ENCODE data around the gene KRTAP5-9.

Gene KRTAP5-9

GRCh38 chr11:71551711-71552110 is 3.5 kb downstream of the KRTAP5-9 start:
- in situ Hi-C loops (cut with MboI; ENCODE audit: low pct_unique_long_range_greater_than_20kb, low sequenced_read_pairs, unreplicated experiment) = no loop called here
- TF ChIP-seq, protein P1, sequence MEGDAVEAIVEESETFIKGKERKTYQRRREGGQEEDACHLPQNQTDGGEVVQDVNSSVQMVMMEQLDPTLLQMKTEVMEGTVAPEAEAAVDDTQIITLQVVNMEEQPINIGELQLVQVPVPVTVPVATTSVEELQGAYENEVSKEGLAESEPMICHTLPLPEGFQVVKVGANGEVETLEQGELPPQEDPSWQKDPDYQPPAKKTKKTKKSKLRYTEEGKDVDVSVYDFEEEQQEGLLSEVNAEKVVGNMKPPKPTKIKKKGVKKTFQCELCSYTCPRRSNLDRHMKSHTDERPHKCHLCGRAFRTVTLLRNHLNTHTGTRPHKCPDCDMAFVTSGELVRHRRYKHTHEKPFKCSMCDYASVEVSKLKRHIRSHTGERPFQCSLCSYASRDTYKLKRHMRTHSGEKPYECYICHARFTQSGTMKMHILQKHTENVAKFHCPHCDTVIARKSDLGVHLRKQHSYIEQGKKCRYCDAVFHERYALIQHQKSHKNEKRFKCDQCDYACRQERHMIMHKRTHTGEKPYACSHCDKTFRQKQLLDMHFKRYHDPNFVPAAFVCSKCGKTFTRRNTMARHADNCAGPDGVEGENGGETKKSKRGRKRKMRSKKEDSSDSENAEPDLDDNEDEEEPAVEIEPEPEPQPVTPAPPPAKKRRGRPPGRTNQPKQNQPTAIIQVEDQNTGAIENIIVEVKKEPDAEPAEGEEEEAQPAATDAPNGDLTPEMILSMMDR (IDR thresholded peaks at IDR 0.05; ENCODE audit: extremely low read depth, insufficient read depth, missing control alignments) = no peak
- no peak for DNase-seq (ENCODE audit: low spot score)

DNA sequence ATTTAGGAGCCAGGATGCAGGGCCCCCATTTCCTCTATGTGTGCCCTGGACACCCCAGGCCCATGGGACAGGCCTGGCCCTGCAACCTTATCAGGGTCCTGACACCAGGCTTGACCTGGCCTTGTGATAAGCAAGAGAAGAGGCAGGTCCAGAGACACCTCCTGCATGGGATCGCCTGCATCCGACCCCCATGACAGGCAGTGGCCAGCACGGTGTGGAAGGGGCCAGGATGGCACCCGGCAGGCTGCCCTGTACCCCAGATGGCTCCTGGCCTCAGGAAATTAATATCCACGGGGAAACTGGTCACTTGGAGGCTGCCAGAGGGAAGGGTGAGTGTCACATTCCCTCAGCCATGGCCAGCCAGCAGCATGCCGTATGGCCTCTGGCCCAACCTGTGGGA is 6.8 kb downstream of the KRTAP5-9 start:
- in situ Hi-C loops (cut with MboI; ENCODE audit: low pct_unique_long_range_greater_than_20kb, low sequenced_read_pairs, unreplicated experiment) = no loop called here
- TF ChIP-seq, protein P1 (IDR thresholded peaks at IDR 0.05; ENCODE audit: extremely low read depth, insufficient read depth, missing control alignments) = no peak
- no peak for DNase-seq (ENCODE audit: low spot score)

GRCh38 chr11:71555508-71555907 is 7.3 kb downstream of the KRTAP5-9 start:
- no peak for DNase-seq (ENCODE audit: low spot score)
- in situ Hi-C loops (cut with MboI; ENCODE audit: low pct_unique_long_range_greater_than_20kb, low sequenced_read_pairs, unreplicated experiment) = no loop called here
- TF ChIP-seq, protein P1 (IDR thresholded peaks at IDR 0.05; ENCODE audit: extremely low read depth, insufficient read depth, missing control alignments) = no peak

DNA sequence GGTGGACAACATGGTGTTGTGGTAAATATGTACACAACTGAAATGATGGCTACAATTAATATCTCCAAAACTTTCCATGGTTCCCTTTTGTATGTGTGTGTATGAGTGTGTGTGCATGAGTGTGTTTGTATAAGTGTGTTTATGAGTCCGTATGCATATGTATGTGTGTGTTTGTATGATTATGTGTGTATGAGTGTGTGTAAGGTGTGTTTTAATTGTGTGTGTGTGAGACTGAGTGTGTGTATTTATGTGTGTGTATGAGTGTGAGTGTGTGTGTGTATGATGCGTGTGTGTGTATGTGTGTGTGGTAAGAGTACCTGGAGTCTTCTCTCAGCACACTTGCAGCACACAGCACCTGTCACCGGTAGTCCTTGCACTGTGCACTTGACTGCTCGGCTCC is 7.8 kb downstream of the KRTAP5-9 start:
- in situ Hi-C loops (cut with MboI; ENCODE audit: low pct_unique_long_range_greater_than_20kb, low sequenced_read_pairs, unreplicated experiment) = no loop called here

DNA sequence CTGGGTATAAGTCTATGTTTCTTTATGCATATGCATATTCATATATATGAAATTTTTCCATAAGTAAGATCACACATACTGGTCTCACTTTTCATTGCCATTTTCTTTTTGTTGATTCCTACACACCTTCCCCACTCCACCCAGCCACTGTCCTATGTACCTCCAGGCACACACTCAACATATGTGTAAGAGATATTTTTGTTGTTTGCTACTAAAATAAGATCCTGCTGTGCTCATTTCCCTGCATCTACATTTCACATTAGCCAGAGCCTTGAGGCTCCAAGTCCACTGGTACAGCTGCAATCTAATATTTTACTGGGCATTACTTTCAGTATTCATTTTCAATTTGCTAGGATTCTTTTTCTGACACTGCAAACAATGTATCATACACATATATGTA is 9.0 kb downstream of the KRTAP5-9 start:
- no peak for DNase-seq (ENCODE audit: low spot score)
- in situ Hi-C loops (cut with MboI; ENCODE audit: low pct_unique_long_range_greater_than_20kb, low sequenced_read_pairs, unreplicated experiment) = no loop called here
- TF ChIP-seq, protein P1 (IDR thresholded peaks at IDR 0.05; ENCODE audit: extremely low read depth, insufficient read depth, missing control alignments) = no peak

More for the DNA sequence above, 7.8 kb downstream of the KRTAP5-9 start:
- TF ChIP-seq, protein P1 (IDR thresholded peaks at IDR 0.05; ENCODE audit: extremely low read depth, insufficient read depth, missing control alignments) = no peak
- no peak for DNase-seq (ENCODE audit: low spot score)

DNA sequence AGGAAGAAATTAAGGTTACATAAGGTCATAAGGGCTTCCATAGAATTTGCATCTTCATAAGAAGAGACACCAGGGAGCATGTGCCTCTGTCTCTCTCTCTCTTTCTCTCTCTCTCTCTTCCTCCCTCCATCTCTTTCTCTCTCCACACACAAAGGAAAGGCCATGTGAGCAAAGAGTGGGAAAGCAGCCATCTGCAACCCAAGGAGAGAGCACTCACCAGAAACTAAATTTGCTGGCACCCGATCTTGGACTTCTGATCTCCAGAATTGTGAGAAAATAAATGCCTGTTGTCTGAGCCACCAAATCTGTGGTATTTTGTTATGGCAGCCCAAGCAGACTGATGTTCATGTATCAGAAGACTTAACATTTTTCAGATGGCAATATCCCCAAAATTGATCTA is 10.8 kb downstream of the KRTAP5-9 start:
- in situ Hi-C loops (cut with MboI; ENCODE audit: low pct_unique_long_range_greater_than_20kb, low sequenced_read_pairs, unreplicated experiment) = no loop called here
- TF ChIP-seq, protein P1 (IDR thresholded peaks at IDR 0.05; ENCODE audit: extremely low read depth, insufficient read depth, missing control alignments) = no peak
- no peak for DNase-seq (ENCODE audit: low spot score)

DNA sequence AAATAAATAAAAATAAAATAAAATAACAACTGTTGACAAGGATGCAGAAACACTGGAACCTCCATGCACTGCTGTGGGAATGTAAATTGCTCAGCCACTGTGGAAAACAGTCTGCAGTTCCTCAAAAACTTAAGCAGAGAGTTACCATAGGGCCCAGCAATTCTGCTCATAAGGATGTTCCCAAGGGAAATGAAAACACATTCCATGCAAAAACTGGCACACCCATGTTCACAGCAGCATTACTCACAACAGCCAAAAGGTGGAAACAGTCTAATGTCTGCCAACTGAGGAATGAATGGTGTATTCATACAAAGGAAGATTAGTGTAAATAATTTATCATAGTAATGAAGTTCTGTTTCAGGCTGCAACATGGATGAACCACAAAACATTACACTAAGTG is 13.9 kb downstream of the KRTAP5-9 start:
- in situ Hi-C loops (cut with MboI; ENCODE audit: low pct_unique_long_range_greater_than_20kb, low sequenced_read_pairs, unreplicated experiment) = loop anchor here (5.0 kb wide), 1 partner anchor 35 kb away; the partner anchor contains the start of gene KRTAP5-7
- DNase-seq (ENCODE audit: low spot score) = no peak
- TF ChIP-seq, protein P1 (IDR thresholded peaks at IDR 0.05; ENCODE audit: extremely low read depth, insufficient read depth, missing control alignments) = no peak
